Choroid plexus epithelial cell (primary cell): ENCODE measurements around the gene DGKI.

Experiments
- DNase-seq: peaks from one replicate; pipeline ENCODE4 v3.0.0-alpha.2; 2010; ENCODE audit warnings: low read depth
- H3K4me3 ChIP-seq: 2 replicates; pipeline ENCODE4 v1.5.1; 2011; ENCODE audit warnings: low read depth, mild to moderate bottlenecking, control low read depth, low read length, moderate library complexity
- TF ChIP-seq, protein P1 (sequence below): conservative IDR thresholded peaks from 2 replicates; pipeline ENCODE4 v1.5.1; 2011; ENCODE audit warnings: low read depth, mild to moderate bottlenecking, control low read depth, inconsistent platforms, low read length, moderate library complexity

DGKI gene

DNA sequence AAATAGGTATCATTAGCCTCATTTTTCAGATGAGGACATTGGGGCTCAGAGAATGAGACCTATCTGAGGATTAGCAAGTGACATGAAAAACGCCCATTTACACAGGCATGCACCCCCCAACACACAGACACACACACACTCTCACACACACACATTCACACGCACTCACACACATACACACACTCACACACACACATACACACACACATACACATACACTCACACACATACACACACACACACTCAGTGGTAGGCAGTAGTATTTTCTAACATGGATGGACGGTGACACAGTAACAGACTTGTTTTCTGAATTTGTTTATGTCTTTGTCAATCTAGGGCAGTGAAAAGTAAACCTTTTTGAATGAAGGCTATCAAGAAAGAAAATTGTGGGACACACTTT is 21.3 kb downstream of the DGKI start:
- no peak for DNase-seq
- H3K4me3 ChIP-seq = no peak overlapping the region
- TF ChIP-seq, protein P1, sequence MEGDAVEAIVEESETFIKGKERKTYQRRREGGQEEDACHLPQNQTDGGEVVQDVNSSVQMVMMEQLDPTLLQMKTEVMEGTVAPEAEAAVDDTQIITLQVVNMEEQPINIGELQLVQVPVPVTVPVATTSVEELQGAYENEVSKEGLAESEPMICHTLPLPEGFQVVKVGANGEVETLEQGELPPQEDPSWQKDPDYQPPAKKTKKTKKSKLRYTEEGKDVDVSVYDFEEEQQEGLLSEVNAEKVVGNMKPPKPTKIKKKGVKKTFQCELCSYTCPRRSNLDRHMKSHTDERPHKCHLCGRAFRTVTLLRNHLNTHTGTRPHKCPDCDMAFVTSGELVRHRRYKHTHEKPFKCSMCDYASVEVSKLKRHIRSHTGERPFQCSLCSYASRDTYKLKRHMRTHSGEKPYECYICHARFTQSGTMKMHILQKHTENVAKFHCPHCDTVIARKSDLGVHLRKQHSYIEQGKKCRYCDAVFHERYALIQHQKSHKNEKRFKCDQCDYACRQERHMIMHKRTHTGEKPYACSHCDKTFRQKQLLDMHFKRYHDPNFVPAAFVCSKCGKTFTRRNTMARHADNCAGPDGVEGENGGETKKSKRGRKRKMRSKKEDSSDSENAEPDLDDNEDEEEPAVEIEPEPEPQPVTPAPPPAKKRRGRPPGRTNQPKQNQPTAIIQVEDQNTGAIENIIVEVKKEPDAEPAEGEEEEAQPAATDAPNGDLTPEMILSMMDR = no peak

DNA sequence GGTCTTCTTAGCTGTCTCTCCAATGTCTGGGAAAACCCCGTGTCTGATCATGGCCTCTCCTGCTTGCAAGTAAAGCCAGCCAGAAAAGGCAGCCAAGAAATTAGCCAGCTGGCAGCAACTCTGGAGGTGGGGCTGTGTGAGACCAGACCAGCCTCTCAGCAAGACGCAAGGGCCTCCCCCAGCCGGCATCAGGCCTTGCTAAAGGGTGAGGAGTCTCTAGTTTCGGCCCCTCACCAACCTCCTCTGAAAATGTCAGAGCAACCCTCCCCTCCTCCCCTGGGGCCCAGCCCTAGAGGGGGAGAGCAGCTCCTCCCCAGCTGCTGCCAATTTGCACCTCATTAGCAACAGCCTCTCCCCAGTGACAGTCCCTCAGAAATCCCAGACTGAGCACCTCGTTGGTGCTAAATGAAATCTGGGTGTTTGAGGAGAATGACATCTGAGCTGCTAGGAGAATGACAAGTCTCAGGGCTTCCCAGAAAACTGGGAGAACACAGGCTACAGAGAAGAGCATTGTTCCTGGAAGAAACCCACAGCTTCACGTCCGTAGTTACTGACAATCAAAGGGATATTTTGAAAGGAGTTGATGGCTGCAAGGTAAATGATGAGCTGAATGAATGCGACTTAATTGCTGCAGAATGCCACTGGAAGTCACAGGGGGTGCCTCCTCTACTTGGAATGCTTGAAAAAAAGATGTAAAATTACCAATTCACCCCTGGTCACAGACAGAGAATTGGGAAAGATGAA is 25.9 kb downstream of the DGKI start:
- DNase-seq = peak; percentile 83
- H3K4me3 ChIP-seq = no peak overlapping the region
- TF ChIP-seq, protein P1 = no peak

DNA sequence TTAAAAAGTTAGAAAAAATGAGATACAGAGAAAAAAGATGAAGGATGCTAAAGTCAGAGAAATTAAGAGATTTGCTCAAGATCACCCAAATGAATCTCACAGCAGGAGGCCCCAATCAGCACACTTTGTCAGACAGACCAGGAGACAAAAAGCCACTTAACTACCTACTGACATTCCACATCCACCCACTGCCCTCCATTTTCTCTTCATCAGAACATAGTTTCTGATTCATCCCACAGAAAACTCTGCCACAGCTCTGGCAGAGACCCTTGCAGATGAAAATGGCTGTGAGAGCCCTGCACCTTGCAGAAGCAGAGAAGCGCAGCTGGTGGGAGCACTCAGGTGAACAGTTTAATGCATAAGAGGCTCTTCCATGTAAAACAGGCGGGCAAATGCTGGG is 26.6 kb downstream of the DGKI start:
- H3K4me3 ChIP-seq = no peak overlapping the region
- TF ChIP-seq, protein P1 = no peak
- no peak for DNase-seq

DNA sequence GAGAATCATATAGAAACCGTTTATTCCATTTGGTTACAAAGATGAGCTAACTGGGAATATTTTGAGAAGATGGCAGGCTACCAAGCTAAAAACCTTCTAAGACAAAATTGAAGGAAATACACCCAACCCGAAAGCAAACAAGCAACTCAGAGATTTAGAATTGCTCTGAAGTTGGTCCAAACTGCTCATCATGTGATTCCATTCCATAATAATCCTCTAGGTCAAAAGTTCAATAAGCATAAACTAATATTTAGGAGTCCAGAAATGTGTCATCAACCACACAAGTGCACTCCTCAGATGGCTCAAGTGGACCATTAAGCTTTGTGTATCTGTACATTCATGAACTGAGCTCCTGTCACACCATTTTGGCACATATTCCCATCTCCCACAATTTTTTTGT is 28.7 kb downstream of the DGKI start:
- TF ChIP-seq, protein P1 = no peak
- DNase-seq = peak; percentile 25
- no peak overlapping the region for H3K4me3 ChIP-seq

DNA sequence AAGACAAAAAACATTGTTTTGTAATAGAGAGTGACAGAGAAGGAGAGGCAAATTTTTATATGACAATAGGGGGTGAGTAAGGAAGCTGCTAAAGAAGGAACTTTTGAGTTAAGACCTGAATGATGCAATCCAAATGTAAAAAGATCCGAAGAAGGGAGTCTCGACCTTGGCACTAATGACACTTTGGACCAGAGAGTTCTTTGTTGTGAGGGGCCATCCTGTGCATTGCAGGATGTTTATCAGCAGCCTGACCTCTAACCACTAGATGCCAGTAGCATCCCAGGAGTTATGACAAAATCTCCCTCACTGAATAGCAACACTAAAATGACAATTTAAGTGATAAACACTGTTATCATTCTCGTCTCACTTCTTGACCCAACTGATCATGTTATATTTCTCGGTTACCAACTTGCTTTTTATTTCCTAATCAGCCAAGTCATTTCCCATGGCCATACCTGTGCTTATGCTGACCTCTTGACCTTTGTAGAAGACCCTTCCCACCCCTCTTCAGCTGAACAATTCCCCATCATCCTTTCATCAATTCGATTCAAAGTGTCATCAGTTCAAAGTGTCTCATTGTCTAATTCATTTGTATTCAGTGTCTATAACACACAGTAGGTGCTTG is 30.0 kb downstream of the DGKI start:
- DNase-seq = peak; percentile 47
- H3K4me3 ChIP-seq = no peak overlapping the region
- TF ChIP-seq, protein P1 = peak; percentile 39

DNA sequence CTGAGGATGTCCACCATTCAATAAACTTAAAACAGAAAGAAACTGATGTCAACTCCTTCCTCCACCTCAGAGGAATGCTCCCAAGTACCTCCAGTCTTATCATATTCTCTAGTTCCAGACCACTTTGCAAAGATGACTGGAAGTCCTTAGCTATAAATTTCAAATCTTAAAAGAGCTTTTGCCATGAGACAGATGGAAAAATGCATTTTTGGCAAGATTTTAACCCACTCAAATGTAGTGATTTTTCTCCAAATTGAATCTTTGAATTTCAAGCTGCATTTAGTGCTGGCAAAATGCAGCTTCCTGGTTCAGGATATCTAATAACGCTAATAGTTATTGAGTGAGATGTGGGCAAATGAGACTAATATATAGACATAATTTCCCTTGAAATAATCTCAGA is 33.2 kb downstream of the DGKI start:
- H3K4me3 ChIP-seq = no peak overlapping the region
- DNase-seq = no peak
- TF ChIP-seq, protein P1 = no peak

DNA sequence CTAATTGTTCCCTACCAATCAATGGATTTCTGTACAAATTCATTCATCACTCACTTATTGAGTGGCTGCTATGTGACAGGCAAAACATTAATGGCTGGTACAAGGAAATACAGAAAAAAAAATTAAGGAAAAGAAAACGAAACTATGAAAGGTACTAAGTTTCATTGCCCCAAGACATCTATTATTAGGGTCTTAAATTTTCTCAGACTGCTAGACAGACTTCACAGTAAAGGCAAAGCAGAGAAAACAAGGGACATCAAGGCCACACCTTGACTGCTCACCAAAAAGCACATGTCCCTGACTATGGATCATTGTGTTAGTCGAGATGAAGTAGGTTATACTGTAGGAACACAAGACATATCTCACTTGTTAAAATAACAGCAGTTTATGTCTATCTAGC is 36.5 kb downstream of the DGKI start:
- DNase-seq = no peak
- no peak overlapping the region for H3K4me3 ChIP-seq
- TF ChIP-seq, protein P1 = no peak
